GM18508 (cell line): ENCODE results near the gene STARD13.

ENCODE experiments used
- ATAC-seq: cut with Tn5 transposase; IDR thresholded peaks from one replicate; pipeline ENCODE4 v1.9.1; 2021; ENCODE audit warnings: moderate number of reproducible peaks; ENCODE audit not compliant: insufficient read depth, unreplicated experiment

The STARD13 gene

GRCh38 chr13:33105387-33106005, 180.1 kb downstream of the STARD13 start:
- ATAC-seq: no peak

- ATAC-seq: no peak
Observed at GRCh38 chr13:33103457-33103856, 182.1 kb downstream of the STARD13 start.

- no peak for ATAC-seq
Observed at GRCh38 chr13:33101835-33102234, 183.7 kb downstream of the STARD13 start.

- no peak for ATAC-seq
Observed at GRCh38 chr13:33100886-33101285, 184.7 kb downstream of the STARD13 start.

GRCh38 chr13:33099860-33100259, 185.7 kb downstream of the STARD13 start:
- ATAC-seq: no peak

- no peak for ATAC-seq
Observed at GRCh38 chr13:33096886-33097605, 188.5 kb downstream of the STARD13 start.

- ATAC-seq: no peak
Observed at GRCh38 chr13:33092073-33092987, 193.2 kb downstream of the STARD13 start.

- ATAC-seq: no peak
Observed at GRCh38 chr13:33091415-33091774, 194.2 kb downstream of the STARD13 start.

- ATAC-seq: no peak
Observed at GRCh38 chr13:33090755-33091414, 194.7 kb downstream of the STARD13 start.

GRCh38 chr13:33089311-33089710, 196.2 kb downstream of the STARD13 start:
- ATAC-seq: no peak

- no peak for ATAC-seq
Observed at GRCh38 chr13:33087790-33088189, 197.8 kb downstream of the STARD13 start.

- ATAC-seq: no peak
Observed at GRCh38 chr13:33087091-33087490, 198.5 kb downstream of the STARD13 start.

GRCh38 chr13:33083054-33083453, 202.5 kb downstream of the STARD13 start:
- ATAC-seq: no peak

GRCh38 chr13:33081666-33082065, 203.9 kb downstream of the STARD13 start:
- ATAC-seq: no peak

- ATAC-seq: no peak
Observed at GRCh38 chr13:33080972-33081590, 204.5 kb downstream of the STARD13 start.

GRCh38 chr13:33079960-33080359, 205.6 kb downstream of the STARD13 start:
- ATAC-seq: no peak

GRCh38 chr13:33078263-33078662, 207.3 kb downstream of the STARD13 start:
- ATAC-seq: no peak

- ATAC-seq: no peak
Observed at GRCh38 chr13:33076001-33076992, 209.3 kb downstream of the STARD13 start.

GRCh38 chr13:33073338-33073737, 212.2 kb downstream of the STARD13 start:
- ATAC-seq: no peak
